ENCODE results near the gene MAMDC2. TPM values are rescaled to one million over a fixed set of nuclear protein-coding genes. Genes with fewer than 3 reads are reported as not detected.

Gene MAMDC2
- total and polyA plus RNA-seq, 9 donors: 24.6 to 96.6 (median 69.5) TPM

DNA sequence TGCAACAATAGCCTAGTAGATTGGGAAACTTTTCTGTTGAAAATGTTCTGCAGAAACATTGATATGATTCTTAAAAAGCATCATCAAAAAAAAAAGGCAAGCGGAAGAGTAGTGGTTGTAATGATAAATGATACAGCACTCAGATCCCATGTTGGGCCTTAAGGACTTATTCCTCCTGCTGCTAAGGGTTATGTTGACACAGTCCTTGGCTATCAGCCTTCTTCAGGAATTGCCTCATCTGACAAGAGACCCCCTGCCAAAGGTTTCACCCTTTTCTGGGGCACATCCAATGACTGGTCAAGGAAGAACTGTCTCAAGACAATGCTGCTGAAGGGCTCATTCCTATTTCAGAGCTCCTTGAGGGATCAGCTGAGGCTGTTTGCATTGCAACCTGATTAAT lies 44.3 kb upstream of the MAMDC2 start:
- intact Hi-C loops (cut with DNase I): loop anchor here in 2 of 4 donors (5.0 kb wide), 1 partner anchor 43 kb away; the partner anchor contains the start of gene MAMDC2 (in 2 of the 2)

DNA sequence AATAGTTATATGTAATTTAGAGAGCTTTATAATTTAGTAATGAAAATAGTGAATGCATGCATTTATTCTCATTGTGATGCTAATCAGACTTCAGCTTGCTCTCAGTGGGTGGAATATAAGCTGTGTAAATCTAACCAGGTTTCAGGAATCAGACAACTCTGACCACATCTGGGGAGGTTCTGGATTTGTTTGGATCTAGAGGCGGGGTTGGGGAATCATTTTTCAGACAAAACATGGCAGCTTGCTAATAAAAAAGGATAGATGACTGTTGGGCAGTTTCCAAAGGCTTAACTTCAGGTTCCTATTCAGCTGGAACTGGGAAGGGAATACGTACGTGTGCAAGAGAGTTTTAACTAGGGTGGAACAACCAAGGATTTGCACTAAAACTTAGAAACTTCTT lies 43.2 kb upstream of the MAMDC2 start:
- no peaks in the 10 kb centered on the region for H3K27me3 ChIP-seq
- TF ChIP-seq, protein P1, sequence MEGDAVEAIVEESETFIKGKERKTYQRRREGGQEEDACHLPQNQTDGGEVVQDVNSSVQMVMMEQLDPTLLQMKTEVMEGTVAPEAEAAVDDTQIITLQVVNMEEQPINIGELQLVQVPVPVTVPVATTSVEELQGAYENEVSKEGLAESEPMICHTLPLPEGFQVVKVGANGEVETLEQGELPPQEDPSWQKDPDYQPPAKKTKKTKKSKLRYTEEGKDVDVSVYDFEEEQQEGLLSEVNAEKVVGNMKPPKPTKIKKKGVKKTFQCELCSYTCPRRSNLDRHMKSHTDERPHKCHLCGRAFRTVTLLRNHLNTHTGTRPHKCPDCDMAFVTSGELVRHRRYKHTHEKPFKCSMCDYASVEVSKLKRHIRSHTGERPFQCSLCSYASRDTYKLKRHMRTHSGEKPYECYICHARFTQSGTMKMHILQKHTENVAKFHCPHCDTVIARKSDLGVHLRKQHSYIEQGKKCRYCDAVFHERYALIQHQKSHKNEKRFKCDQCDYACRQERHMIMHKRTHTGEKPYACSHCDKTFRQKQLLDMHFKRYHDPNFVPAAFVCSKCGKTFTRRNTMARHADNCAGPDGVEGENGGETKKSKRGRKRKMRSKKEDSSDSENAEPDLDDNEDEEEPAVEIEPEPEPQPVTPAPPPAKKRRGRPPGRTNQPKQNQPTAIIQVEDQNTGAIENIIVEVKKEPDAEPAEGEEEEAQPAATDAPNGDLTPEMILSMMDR (IDR thresholded peaks at IDR 0.05): no peak
- no peak for TF ChIP-seq POLR2A (IDR thresholded peaks at IDR 0.05)
- no peak for TF ChIP-seq EP300 (IDR thresholded peaks at IDR 0.05)
- H3K4me1 ChIP-seq (ENCODE audit: insufficient read depth): peaks cover 9% of the 10 kb centered on the region
- no peaks in the 10 kb centered on the region for H3K9me3 ChIP-seq
- intact Hi-C loops (cut with DNase I): no loop called here
- H3K36me3 ChIP-seq: no peaks in the 10 kb centered on the region
- H3K27ac ChIP-seq: no peak overlapping the region
- H3K4me3 ChIP-seq: no peak overlapping the region
- DNase-seq: no peak
- WGBS, 3 donors: 79 to 88% (median 85%) methylated on average over 3 of the region's 3 CpGs

More for the DNA sequence above, 44.3 kb upstream of the MAMDC2 start:
- H3K27me3 ChIP-seq: no peaks in the 10 kb centered on the region
- WGBS, 3 donors: 89 to 100% (median 100%) methylated on average over 1 of the region's 1 CpG
- peak in 1 of 5 donors; percentile 39 for DNase-seq
- H3K36me3 ChIP-seq: no peaks in the 10 kb centered on the region
- H3K4me3 ChIP-seq: no peak overlapping the region
- no peak for TF ChIP-seq POLR2A (IDR thresholded peaks at IDR 0.05)
- TF ChIP-seq, protein P1 (IDR thresholded peaks at IDR 0.05): no peak
- no peak for TF ChIP-seq EP300 (IDR thresholded peaks at IDR 0.05)
- H3K27ac ChIP-seq: no peak overlapping the region
- peaks cover 9% of the 10 kb centered on the region for H3K4me1 ChIP-seq (ENCODE audit: insufficient read depth)
- no peaks in the 10 kb centered on the region for H3K9me3 ChIP-seq

DNA sequence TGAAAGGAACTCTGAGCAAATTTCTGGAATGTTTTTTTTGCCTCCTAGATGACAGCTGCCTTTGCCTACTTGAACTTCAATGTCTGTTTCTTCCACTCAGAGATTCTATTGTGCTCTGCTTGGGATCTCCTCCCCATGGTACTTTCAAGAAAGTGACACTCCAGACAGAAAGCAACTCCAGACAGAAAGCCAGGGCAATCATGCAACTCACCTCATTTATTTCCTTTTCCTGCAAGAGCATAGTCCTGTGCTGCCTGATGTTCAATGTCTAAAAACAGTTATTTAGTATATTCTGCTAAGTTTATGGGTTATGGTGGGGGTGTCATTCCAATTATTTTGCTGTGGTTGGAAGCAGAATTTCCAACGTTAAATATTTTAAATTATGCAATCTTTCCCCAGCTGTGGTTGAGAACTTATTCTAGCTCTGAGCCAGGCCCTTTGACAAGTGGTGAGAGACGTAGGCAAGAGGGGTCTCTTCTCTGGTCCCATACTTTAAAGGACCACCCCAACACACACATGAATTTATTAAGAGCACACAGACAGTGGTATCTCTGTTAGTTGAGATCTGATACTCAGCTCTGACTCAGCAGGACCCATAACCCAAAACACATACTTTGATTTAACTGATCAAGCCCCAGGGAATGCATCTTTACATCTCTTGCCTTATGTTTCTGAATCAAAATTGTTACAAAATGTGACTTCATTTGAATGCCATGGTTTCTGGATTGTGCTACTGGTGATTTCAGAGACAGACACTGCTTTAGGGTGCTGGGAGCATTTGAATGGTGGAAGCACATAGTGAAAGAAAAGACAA lies 39.5 kb upstream of the MAMDC2 start:
- Histone ChIP-seq H3K4me3 (no peak overlapping the region), H3K27me3 (no peaks in the 10 kb centered on the region), H3K27ac (no peak overlapping the region), H3K4me1 (ENCODE audit: insufficient read depth) (no peaks in the 10 kb centered on the region), H3K36me3 (no peaks in the 10 kb centered on the region), H3K9me3 (no peaks in the 10 kb centered on the region)
- no peak for DNase-seq
- intact Hi-C loops (cut with DNase I): no loop called here
- WGBS, 3 donors: 42 to 57% (median 55%) methylated on average over 2 of the region's 2 CpGs
- TF ChIP-seq POLR2A (IDR thresholded peaks at IDR 0.05): no peak
- TF ChIP-seq, protein P1 (IDR thresholded peaks at IDR 0.05): no peak
- TF ChIP-seq EP300 (IDR thresholded peaks at IDR 0.05): no peak

DNA sequence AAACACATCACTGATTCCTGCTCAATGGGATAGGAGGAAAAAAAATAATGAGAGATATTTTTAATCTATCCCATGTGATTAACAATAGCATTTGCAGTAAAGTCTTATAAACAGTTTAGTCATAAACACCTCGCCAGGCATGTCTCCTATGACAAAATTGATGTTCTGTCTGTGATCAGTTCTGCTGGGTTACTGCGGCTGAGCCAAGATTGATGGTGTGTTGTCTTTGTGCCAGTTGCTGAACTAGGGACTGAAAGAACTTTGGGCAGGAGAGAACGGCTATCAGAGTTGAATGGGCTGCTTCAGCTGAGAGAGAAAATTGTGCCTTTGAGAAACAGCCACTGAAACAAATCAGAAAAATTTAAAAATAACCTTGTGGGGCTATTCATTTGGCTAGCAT lies 37.3 kb upstream of the MAMDC2 start:
- H3K27ac ChIP-seq: no peak overlapping the region
- H3K4me1 ChIP-seq (ENCODE audit: insufficient read depth): no peaks in the 10 kb centered on the region

More for the DNA sequence above, 37.3 kb upstream of the MAMDC2 start:
- Histone ChIP-seq H3K4me3 (no peak overlapping the region), H3K27me3 (no peaks in the 10 kb centered on the region), H3K36me3 (no peaks in the 10 kb centered on the region), H3K9me3 (no peaks in the 10 kb centered on the region)
- DNase-seq: no peak
- intact Hi-C loops (cut with DNase I): no loop called here
- no peak for TF ChIP-seq POLR2A (IDR thresholded peaks at IDR 0.05)
- no peak for TF ChIP-seq EP300 (IDR thresholded peaks at IDR 0.05)
- TF ChIP-seq, protein P1 (IDR thresholded peaks at IDR 0.05): no peak
- WGBS, 3 donors: 75 to 89% (median 86%) methylated on average over 3 of the region's 3 CpGs

Data from ovary (tissue), 9 donors.